H1 (cell line): ENCODE measurements around the gene ST3GAL3.

Experiments
- CBX5 ChIP-seq: fragments of 300-800, 300-1000 bp; sonication (generic); IDR thresholded peaks from 2 replicates; pipeline ENCODE4 v1.7.1; 2016; ENCODE audit warnings: antibody characterized with exemption, low read length, low read depth
- CBX8 ChIP-seq: fragments of 300-800, 300-1000 bp; sonication (generic); IDR thresholded peaks from 2 replicates; pipeline ENCODE4 v1.7.1; 2016; ENCODE audit warnings: low read depth, low read length, borderline replicate concordance
- EZH2 ChIP-seq: fragments of 200-600 bp; sonication (generic); IDR thresholded peaks from 2 replicates; pipeline ENCODE4 v1.7.1; 2012; ENCODE audit warnings: low read depth, mild to moderate bottlenecking, moderate library complexity, low read length, inconsistent platforms; ENCODE audit not compliant: severe bottlenecking
- HDAC6 ChIP-seq: IDR thresholded peaks from one replicate; pipeline ENCODE4 v1.7.1; 2012; ENCODE audit warnings: low read depth, mild to moderate bottlenecking, inconsistent platforms, low read length, moderate library complexity
- JUN ChIP-seq: IDR thresholded peaks from 2 replicates; pipeline ENCODE4 v1.6.1; 2011; ENCODE audit warnings: low read depth, mild to moderate bottlenecking, improper control_type of control experiment, low read length
- KDM5A ChIP-seq: fragments of 200-600 bp; IDR thresholded peaks from 2 replicates; pipeline ENCODE4 v1.7.1; 2012; ENCODE audit warnings: mild to moderate bottlenecking, low read length, inconsistent platforms, mixed read lengths
- POLR2A ChIP-seq, 2 experiments: IDR thresholded peaks; 1 replicate in 1 of 2; 2 replicates in 1 of 2; pipeline ENCODE4 v1.6.1; 2011; ENCODE audit warnings: low read depth in 2 of 2, low read length in 2 of 2, mild to moderate bottlenecking in 2 of 2; ENCODE audit errors: control extremely low read depth in 1 of 2
- POLR2AphosphoS5 ChIP-seq: IDR thresholded peaks from 2 replicates; pipeline ENCODE4 v1.6.1; 2011; ENCODE audit warnings: low read depth, low read length
- SP4 ChIP-seq: IDR thresholded peaks from 2 replicates; pipeline ENCODE4 v1.6.1; 2012; ENCODE audit warnings: low read length, inconsistent platforms
- YY1 ChIP-seq: IDR thresholded peaks from 2 replicates; pipeline ENCODE4 v1.6.1; 2011; ENCODE audit warnings: low read depth, mild to moderate bottlenecking, low read length
- TF ChIP-seq, protein P1 (sequence below), 3 experiments: IDR thresholded peaks; 1 replicate in 2 of 3; 2 replicates in 1 of 3; pipeline versions ENCODE4 v1.5.1 to v1.6.1; 2011; ENCODE audit warnings: low read length in 3 of 3, mild to moderate bottlenecking in 3 of 3, inconsistent platforms in 2 of 3, low read depth in 1 of 3, moderate library complexity in 1 of 3; ENCODE audit not compliant: insufficient read depth in 1 of 3; ENCODE audit errors: control extremely low read depth in 1 of 3
- TF ChIP-seq, protein P2 (sequence below): IDR thresholded peaks from 2 replicates; pipeline ENCODE4 v1.6.1; 2012; ENCODE audit warnings: inconsistent platforms
- TF ChIP-seq, protein P3 (sequence below): IDR thresholded peaks from 2 replicates; pipeline ENCODE4 v1.6.1; 2011; ENCODE audit warnings: low read length, improper control_type of control experiment

DNA sequence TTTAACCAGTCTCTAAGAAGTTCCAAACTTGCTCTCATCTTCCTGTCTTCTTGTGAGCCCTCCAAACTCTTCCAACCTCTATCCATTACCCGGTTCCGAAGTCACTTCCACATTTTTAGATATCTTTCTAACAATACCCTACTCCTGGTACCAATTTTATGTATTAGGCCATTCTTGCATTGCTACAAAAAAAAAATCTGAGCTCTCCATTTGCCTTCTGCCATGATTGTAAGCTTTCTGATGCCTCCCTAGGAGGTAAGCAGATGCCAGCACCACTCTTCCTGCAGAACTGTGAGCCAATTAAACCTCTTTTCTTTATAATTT lies 134.8 kb downstream of the ST3GAL3 start:
- no peak for TF ChIP-seq POLR2A (IDR thresholded peaks at IDR 0.05; ENCODE audit: control extremely low read depth in 1 of 2, low read depth in 2 of 2, low read length in 2 of 2)
- TF ChIP-seq JUN: no peak
- TF ChIP-seq, protein P1, sequence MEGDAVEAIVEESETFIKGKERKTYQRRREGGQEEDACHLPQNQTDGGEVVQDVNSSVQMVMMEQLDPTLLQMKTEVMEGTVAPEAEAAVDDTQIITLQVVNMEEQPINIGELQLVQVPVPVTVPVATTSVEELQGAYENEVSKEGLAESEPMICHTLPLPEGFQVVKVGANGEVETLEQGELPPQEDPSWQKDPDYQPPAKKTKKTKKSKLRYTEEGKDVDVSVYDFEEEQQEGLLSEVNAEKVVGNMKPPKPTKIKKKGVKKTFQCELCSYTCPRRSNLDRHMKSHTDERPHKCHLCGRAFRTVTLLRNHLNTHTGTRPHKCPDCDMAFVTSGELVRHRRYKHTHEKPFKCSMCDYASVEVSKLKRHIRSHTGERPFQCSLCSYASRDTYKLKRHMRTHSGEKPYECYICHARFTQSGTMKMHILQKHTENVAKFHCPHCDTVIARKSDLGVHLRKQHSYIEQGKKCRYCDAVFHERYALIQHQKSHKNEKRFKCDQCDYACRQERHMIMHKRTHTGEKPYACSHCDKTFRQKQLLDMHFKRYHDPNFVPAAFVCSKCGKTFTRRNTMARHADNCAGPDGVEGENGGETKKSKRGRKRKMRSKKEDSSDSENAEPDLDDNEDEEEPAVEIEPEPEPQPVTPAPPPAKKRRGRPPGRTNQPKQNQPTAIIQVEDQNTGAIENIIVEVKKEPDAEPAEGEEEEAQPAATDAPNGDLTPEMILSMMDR (IDR thresholded peaks at IDR 0.05; ENCODE audit: control extremely low read depth in 1 of 3, insufficient read depth in 1 of 3, low read depth in 1 of 3, low read length in 3 of 3): no peak
- TF ChIP-seq CBX5: no peak
- TF ChIP-seq, protein P2, sequence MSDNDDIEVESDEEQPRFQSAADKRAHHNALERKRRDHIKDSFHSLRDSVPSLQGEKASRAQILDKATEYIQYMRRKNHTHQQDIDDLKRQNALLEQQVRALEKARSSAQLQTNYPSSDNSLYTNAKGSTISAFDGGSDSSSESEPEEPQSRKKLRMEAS: no peak
- TF ChIP-seq KDM5A: no peak
- TF ChIP-seq, protein P3, sequence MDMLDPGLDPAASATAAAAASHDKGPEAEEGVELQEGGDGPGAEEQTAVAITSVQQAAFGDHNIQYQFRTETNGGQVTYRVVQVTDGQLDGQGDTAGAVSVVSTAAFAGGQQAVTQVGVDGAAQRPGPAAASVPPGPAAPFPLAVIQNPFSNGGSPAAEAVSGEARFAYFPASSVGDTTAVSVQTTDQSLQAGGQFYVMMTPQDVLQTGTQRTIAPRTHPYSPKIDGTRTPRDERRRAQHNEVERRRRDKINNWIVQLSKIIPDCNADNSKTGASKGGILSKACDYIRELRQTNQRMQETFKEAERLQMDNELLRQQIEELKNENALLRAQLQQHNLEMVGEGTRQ: no peak
- no peak for TF ChIP-seq POLR2AphosphoS5
- TF ChIP-seq HDAC6: no peak
- TF ChIP-seq EZH2: no peak
- no peak for TF ChIP-seq YY1
- TF ChIP-seq SP4: no peak
- TF ChIP-seq CBX8: no peak
